Effector CD4-positive, alpha-beta T cell (primary cell): ENCODE measurements around the gene C19orf12.
"Not testable (repeated sequence)": the region's sequence is repeated elsewhere in the genome, so short reads cannot be mapped to it uniquely, and the experiment has no call there.

Source experiments
- DNase-seq: peaks from one replicate; pipeline ENCODE4 v3.0.0-alpha.2; 2020

C19orf12 gene

GRCh38 chr19:29675120-29675649 is 39.9 kb downstream of the C19orf12 start:
- DNase-seq: no peak

- no peak for DNase-seq
Measured at GRCh38 chr19:29674374-29675119, 40.5 kb downstream of the C19orf12 start.

- DNase-seq: no peak
Measured at GRCh38 chr19:29673451-29674371, 41.4 kb downstream of the C19orf12 start.

- DNase-seq: peak; percentile 85
Measured at GRCh38 chr19:29672933-29673336, 42.1 kb downstream of the C19orf12 start.

- no peak for DNase-seq
Measured at GRCh38 chr19:29672319-29672932, 42.6 kb downstream of the C19orf12 start.

GRCh38 chr19:29671393-29672160 is 43.5 kb downstream of the C19orf12 start:
- peak; percentile 77 for DNase-seq

GRCh38 chr19:29671026-29671392 is 44.1 kb downstream of the C19orf12 start:
- not testable (repeated sequence) for DNase-seq

GRCh38 chr19:29670255-29670654 is 44.8 kb downstream of the C19orf12 start:
- DNase-seq: no peak

GRCh38 chr19:29668746-29669609 is 46.1 kb downstream of the C19orf12 start:
- DNase-seq: no peak

- DNase-seq: peak; percentile 62
Measured at GRCh38 chr19:29667901-29668341, 47.1 kb downstream of the C19orf12 start.

GRCh38 chr19:29667387-29667783 is 47.7 kb downstream of the C19orf12 start:
- DNase-seq: no peak

- DNase-seq: no peak
Measured at GRCh38 chr19:29666578-29667386, 48.3 kb downstream of the C19orf12 start.

- DNase-seq: no peak
Measured at GRCh38 chr19:29665826-29666577, 49.1 kb downstream of the C19orf12 start.

- DNase-seq: peak; percentile 74
Measured at GRCh38 chr19:29665215-29665825, 49.7 kb downstream of the C19orf12 start, which contains the start of gene PLEKHF1. TSS of gene PLEKHF1 (plus strand) at chr19:29665461. CDS start at chr19:29673840, 8,379 bp downstream.

- no peak for DNase-seq
Measured at GRCh38 chr19:29664753-29665214, 50.3 kb downstream of the C19orf12 start.

GRCh38 chr19:29663861-29664752 is 51.0 kb downstream of the C19orf12 start:
- DNase-seq: no peak

GRCh38 chr19:29662604-29663404 is 52.3 kb downstream of the C19orf12 start:
- DNase-seq: no peak
